Epithelial cell of esophagus (primary cell): ENCODE data around the gene MIAT.

Source experiments
- DNase-seq: peaks from one replicate; pipeline ENCODE4 v3.0.0; 2010; ENCODE audit warnings: low read depth
- H3K4me3 ChIP-seq: 2 replicates; pipeline ENCODE4 v1.5.1; 2011; ENCODE audit warnings: mild to moderate bottlenecking, low read length, control low read depth
- CTCF ChIP-seq: IDR thresholded peaks from 2 replicates; pipeline ENCODE4 v1.5.1; 2011; ENCODE audit warnings: low read depth, mild to moderate bottlenecking, low read length, control low read depth, inconsistent platforms; ENCODE audit not compliant: insufficient read depth; ENCODE audit errors: missing control alignments

The MIAT gene

GRCh38 chr22:26681395-26681821, 24.0 kb downstream of the MIAT start:
- H3K4me3 ChIP-seq = no peak overlapping the region
- DNase-seq = no peak
- TF ChIP-seq CTCF = no peak

GRCh38 chr22:26684168-26684567, 26.8 kb downstream of the MIAT start:
- H3K4me3 ChIP-seq = no peak overlapping the region
- no peak for DNase-seq
- no peak for TF ChIP-seq CTCF

- no peak for TF ChIP-seq CTCF
- no peak for DNase-seq
These were observed 28.2 kb downstream of the MIAT start for GRCh38 chr22:26685601-26686000.

GRCh38 chr22:26687439-26687838, 30.1 kb downstream of the MIAT start:
- no peak overlapping the region for H3K4me3 ChIP-seq
- DNase-seq = no peak
- no peak for TF ChIP-seq CTCF

More at GRCh38 chr22:26685601-26686000, 28.2 kb downstream of the MIAT start:
- H3K4me3 ChIP-seq = no peak overlapping the region

- no peak for TF ChIP-seq CTCF
- no peak overlapping the region for H3K4me3 ChIP-seq
- DNase-seq = no peak
These were observed 32.3 kb downstream of the MIAT start for GRCh38 chr22:26689513-26690301.

GRCh38 chr22:26690654-26691376, 33.4 kb downstream of the MIAT start:
- TF ChIP-seq CTCF = no peak
- H3K4me3 ChIP-seq = no peak overlapping the region
- DNase-seq = no peak
